ENCODE data around the gene GTPBP8. TPM values are rescaled to one million over a fixed set of nuclear protein-coding genes. Genes with fewer than 3 reads are reported as not detected.

Gene GTPBP8
- total RNA-seq, 1 donor from 2014 or later, result 25.7 TPM

DNA sequence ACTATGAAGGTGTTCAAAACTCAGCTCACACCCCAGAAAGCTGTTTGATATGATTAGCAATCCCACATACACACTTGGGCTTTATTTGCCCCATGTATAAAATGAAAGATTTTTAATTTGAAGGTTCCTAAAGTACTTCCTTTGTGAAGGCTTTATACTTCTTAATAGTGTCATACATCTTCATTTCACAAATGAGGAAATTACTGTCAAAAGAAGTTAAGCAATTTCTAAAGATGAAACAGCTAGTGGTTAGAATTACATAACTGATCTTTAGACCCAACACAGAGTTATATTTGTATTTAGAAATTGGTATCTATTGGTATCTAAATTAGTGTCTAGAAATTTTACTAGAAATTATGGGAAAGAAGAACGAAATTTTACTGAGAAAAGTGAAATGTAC, 23.0 kb upstream of the GTPBP8 start:
- Histone ChIP-seq H3K4me3 (ENCODE audit: insufficient read depth, low read depth, low read length) (no peak overlapping the region), H3K36me3 (ENCODE audit: insufficient read depth, low read length) (no peaks in the 10 kb centered on the region), H3K4me2 (ENCODE audit: low read length) (no peak overlapping the region), H3K4me1 (ENCODE audit: insufficient read depth, low read length) (no peaks in the 10 kb centered on the region), H2AFZ (ENCODE audit: low read depth, low read length) (no peak overlapping the region), H3K27ac (ENCODE audit: low read depth, low read length) (no peak overlapping the region), H4K20me1 (ENCODE audit: insufficient read depth, low read length) (no peaks in the 10 kb centered on the region), H3K27me3 (ENCODE audit: insufficient read depth, low read length) (no peaks in the 10 kb centered on the region), H3K9ac (ENCODE audit: low read length) (no peak overlapping the region), H3K9me3 (ENCODE audit: insufficient read depth, low read depth, low read length) (no peaks in the 10 kb centered on the region), H3K79me2 (ENCODE audit: insufficient read depth, low read length) (no peaks in the 10 kb centered on the region)
- Mint-ChIP-seq H3K9me3 (ENCODE audit: unreplicated experiment) (peaks cover 15% of the 10 kb centered on the region), H3K27me3 (ENCODE audit: low read depth, unreplicated experiment) (peaks cover 3% of the 10 kb centered on the region), H3K27ac (ENCODE audit: unreplicated experiment) (no peak overlapping the region), H3K36me3 (ENCODE audit: low read depth, unreplicated experiment) (peaks cover 3% of the 10 kb centered on the region), H3K4me1 (ENCODE audit: low read depth, unreplicated experiment) (no peaks in the 10 kb centered on the region), H3K4me3 (ENCODE audit: unreplicated experiment) (no peak overlapping the region)
- FAIRE-seq, result no peak
- no peak for TF ChIP-seq EZH2 (IDR thresholded peaks at IDR 0.05; ENCODE audit: insufficient read depth, low read length)
- TF ChIP-seq, protein P1, sequence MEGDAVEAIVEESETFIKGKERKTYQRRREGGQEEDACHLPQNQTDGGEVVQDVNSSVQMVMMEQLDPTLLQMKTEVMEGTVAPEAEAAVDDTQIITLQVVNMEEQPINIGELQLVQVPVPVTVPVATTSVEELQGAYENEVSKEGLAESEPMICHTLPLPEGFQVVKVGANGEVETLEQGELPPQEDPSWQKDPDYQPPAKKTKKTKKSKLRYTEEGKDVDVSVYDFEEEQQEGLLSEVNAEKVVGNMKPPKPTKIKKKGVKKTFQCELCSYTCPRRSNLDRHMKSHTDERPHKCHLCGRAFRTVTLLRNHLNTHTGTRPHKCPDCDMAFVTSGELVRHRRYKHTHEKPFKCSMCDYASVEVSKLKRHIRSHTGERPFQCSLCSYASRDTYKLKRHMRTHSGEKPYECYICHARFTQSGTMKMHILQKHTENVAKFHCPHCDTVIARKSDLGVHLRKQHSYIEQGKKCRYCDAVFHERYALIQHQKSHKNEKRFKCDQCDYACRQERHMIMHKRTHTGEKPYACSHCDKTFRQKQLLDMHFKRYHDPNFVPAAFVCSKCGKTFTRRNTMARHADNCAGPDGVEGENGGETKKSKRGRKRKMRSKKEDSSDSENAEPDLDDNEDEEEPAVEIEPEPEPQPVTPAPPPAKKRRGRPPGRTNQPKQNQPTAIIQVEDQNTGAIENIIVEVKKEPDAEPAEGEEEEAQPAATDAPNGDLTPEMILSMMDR (IDR thresholded peaks at IDR 0.05; ENCODE audit: insufficient read depth, low read depth, low read length), result no peak
- DNase-seq (ENCODE audit: low read depth), result no peak

DNA sequence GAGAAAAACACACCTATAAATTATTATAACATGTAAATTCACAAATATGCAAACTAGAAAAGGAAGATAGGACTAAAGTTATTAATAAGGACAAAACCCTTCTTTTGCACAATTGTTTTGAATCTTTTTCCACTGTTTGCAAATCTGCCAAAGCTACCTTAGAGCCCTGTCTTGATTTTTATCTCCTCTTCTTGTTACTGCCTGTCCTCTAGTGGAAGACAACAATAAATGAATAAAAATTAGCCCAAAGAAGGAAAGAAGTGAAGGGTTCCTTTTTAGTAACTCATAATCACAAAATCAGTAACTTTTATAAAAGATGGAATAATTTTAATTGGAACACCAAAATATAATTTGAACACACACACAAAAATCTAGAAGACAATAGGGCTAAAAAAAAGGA, 18.6 kb upstream of the GTPBP8 start:
- H3K27me3 Mint-ChIP-seq (ENCODE audit: low read depth, unreplicated experiment), result peaks cover 3% of the 10 kb centered on the region
- H3K36me3 Mint-ChIP-seq (ENCODE audit: low read depth, unreplicated experiment), result no peaks in the 10 kb centered on the region
- no peaks in the 10 kb centered on the region for H3K4me1 Mint-ChIP-seq (ENCODE audit: low read depth, unreplicated experiment)
- Histone ChIP-seq H2AFZ (ENCODE audit: low read depth, low read length) (no peak overlapping the region), H3K79me2 (ENCODE audit: insufficient read depth, low read length) (no peaks in the 10 kb centered on the region), H3K36me3 (ENCODE audit: insufficient read depth, low read length) (no peaks in the 10 kb centered on the region), H3K4me2 (ENCODE audit: low read length) (no peak overlapping the region), H3K27me3 (ENCODE audit: insufficient read depth, low read length) (no peaks in the 10 kb centered on the region), H3K27ac (ENCODE audit: low read depth, low read length) (no peak overlapping the region), H3K9me3 (ENCODE audit: insufficient read depth, low read depth, low read length) (no peaks in the 10 kb centered on the region), H3K4me1 (ENCODE audit: insufficient read depth, low read length) (no peaks in the 10 kb centered on the region), H4K20me1 (ENCODE audit: insufficient read depth, low read length) (no peaks in the 10 kb centered on the region), H3K9ac (ENCODE audit: low read length) (no peak overlapping the region), H3K4me3 (ENCODE audit: insufficient read depth, low read depth, low read length) (no peak overlapping the region)
- no peaks in the 10 kb centered on the region for H3K9me3 Mint-ChIP-seq (ENCODE audit: unreplicated experiment)
- H3K27ac Mint-ChIP-seq (ENCODE audit: unreplicated experiment), result no peak overlapping the region
- TF ChIP-seq, protein P1 (IDR thresholded peaks at IDR 0.05; ENCODE audit: insufficient read depth, low read depth, low read length), result no peak
- no peak for TF ChIP-seq EZH2 (IDR thresholded peaks at IDR 0.05; ENCODE audit: insufficient read depth, low read length)
- FAIRE-seq, result no peak
- no peak for DNase-seq (ENCODE audit: low read depth)
- H3K4me3 Mint-ChIP-seq (ENCODE audit: unreplicated experiment), result no peak overlapping the region

DNA sequence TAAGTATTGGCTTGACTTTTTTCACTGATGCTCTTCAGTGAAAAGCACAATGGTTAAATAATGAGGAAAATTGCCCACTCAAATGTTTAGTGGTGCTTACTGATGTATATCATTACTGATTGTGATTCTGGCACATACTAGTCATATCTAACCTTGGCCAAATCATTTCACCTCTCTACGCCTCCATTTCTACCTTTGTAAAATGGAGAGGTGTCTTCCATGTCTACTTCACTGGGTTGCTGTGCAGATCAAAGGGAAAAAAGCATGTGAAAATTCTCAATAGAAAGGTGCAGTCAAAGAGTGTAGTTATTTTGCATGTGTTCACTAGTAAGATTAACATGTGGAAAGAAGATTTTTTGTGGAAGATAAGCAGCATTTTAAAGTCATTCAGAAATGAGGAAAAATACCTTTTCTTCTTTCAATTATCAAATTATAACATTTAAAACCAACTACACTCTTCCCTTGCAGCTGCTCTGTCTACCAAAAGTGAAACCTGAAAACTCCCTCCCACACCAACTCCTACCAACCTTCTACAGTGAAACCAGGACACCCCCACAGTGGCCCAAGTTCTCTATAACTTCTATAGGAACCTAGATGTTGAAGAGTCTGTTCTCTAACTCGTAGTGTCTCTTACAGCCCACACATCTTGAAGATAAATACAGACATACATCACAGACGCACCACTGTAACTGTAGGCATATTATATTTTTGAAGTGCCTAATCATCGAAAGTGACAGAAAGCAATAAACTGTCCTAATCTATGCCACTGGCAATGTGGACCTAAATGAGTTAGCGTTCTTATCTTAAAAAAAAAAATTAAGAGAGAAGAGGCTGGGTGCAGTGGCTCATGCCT, 17.2 kb upstream of the GTPBP8 start:
- no peaks in the 10 kb centered on the region for H3K4me1 ChIP-seq (ENCODE audit: insufficient read depth, low read length)
- H3K79me2 ChIP-seq (ENCODE audit: insufficient read depth, low read length), result no peaks in the 10 kb centered on the region
- H3K9me3 Mint-ChIP-seq (ENCODE audit: unreplicated experiment), result no peaks in the 10 kb centered on the region
- FAIRE-seq (no peak), DNase-seq (ENCODE audit: low read depth) (no peak)
- H3K4me1 Mint-ChIP-seq (ENCODE audit: low read depth, unreplicated experiment), result no peaks in the 10 kb centered on the region
- H2AFZ ChIP-seq (ENCODE audit: low read depth, low read length), result no peak overlapping the region
- H3K27me3 ChIP-seq (ENCODE audit: insufficient read depth, low read length), result no peaks in the 10 kb centered on the region
- peaks cover 3% of the 10 kb centered on the region for H3K27me3 Mint-ChIP-seq (ENCODE audit: low read depth, unreplicated experiment)
- no peaks in the 10 kb centered on the region for H3K36me3 Mint-ChIP-seq (ENCODE audit: low read depth, unreplicated experiment)
- TF ChIP-seq, protein P1 (IDR thresholded peaks at IDR 0.05; ENCODE audit: insufficient read depth, low read depth, low read length), result no peak
- TF ChIP-seq EZH2 (IDR thresholded peaks at IDR 0.05; ENCODE audit: insufficient read depth, low read length), result no peak
- no peak overlapping the region for H3K4me2 ChIP-seq (ENCODE audit: low read length)
- H3K36me3 ChIP-seq (ENCODE audit: insufficient read depth, low read length), result no peaks in the 10 kb centered on the region
- no peak overlapping the region for H3K27ac ChIP-seq (ENCODE audit: low read depth, low read length)
- no peaks in the 10 kb centered on the region for H3K9me3 ChIP-seq (ENCODE audit: insufficient read depth, low read depth, low read length)
- no peak overlapping the region for H3K4me3 Mint-ChIP-seq (ENCODE audit: unreplicated experiment)
- no peaks in the 10 kb centered on the region for H4K20me1 ChIP-seq (ENCODE audit: insufficient read depth, low read length)
- no peak overlapping the region for H3K9ac ChIP-seq (ENCODE audit: low read length)
- H3K27ac Mint-ChIP-seq (ENCODE audit: unreplicated experiment), result no peak overlapping the region
- no peak overlapping the region for H3K4me3 ChIP-seq (ENCODE audit: insufficient read depth, low read depth, low read length)

All from astrocyte (in vitro differentiated cells and primary cell).